Measurements from ENCODE around the gene ATP8A2.

ATP8A2 gene

GRCh38 chr13:25371158-25371874 is 458 bp upstream of the ATP8A2 start:
- no peak for DNase-seq (ENCODE audit: low read depth)
- no peak for TF ChIP-seq CTCF (conservative IDR thresholded peaks at IDR 0.05; ENCODE audit: low read depth, low read length)
- H3K4me3 ChIP-seq (ENCODE audit: low read depth, low read length), result peak overlapping the region; percentile 42

- no peak for TF ChIP-seq CTCF (conservative IDR thresholded peaks at IDR 0.05; ENCODE audit: low read depth, low read length)
- peak overlapping the region; percentile 42 for H3K4me3 ChIP-seq (ENCODE audit: low read depth, low read length)
- DNase-seq (ENCODE audit: low read depth), result no peak
Measured at GRCh38 chr13:25372284-25373081, 709 bp downstream of the ATP8A2 start.

GRCh38 chr13:25375727-25376358 is 4.1 kb downstream of the ATP8A2 start:
- DNase-seq (ENCODE audit: low read depth), result peak; percentile 65
- TF ChIP-seq CTCF (conservative IDR thresholded peaks at IDR 0.05; ENCODE audit: low read depth, low read length), result peak; percentile 78
- H3K4me3 ChIP-seq (ENCODE audit: low read depth, low read length), result no peak overlapping the region

- no peak overlapping the region for H3K4me3 ChIP-seq (ENCODE audit: low read depth, low read length)
- no peak for DNase-seq (ENCODE audit: low read depth)
- no peak for TF ChIP-seq CTCF (conservative IDR thresholded peaks at IDR 0.05; ENCODE audit: low read depth, low read length)
Measured at GRCh38 chr13:25377244-25377962, 5.6 kb downstream of the ATP8A2 start.

GRCh38 chr13:25378528-25378927 is 6.8 kb downstream of the ATP8A2 start:
- DNase-seq (ENCODE audit: low read depth), result no peak
- no peak for TF ChIP-seq CTCF (conservative IDR thresholded peaks at IDR 0.05; ENCODE audit: low read depth, low read length)
- no peak overlapping the region for H3K4me3 ChIP-seq (ENCODE audit: low read depth, low read length)

GRCh38 chr13:25379011-25379410 is 7.2 kb downstream of the ATP8A2 start:
- no peak overlapping the region for H3K4me3 ChIP-seq (ENCODE audit: low read depth, low read length)
- no peak for TF ChIP-seq CTCF (conservative IDR thresholded peaks at IDR 0.05; ENCODE audit: low read depth, low read length)
- no peak for DNase-seq (ENCODE audit: low read depth)

Measured in choroid plexus epithelial cell (primary cell).